Upper lobe of left lung (tissue), 4 donors: ENCODE data around the gene SLC25A5.

Source experiments
- EP300 ChIP-seq, 4 donors: sonication (generic); formaldehyde crosslinking; IDR thresholded peaks; one replicate each; pipeline ENCODE4 v1.5.1; 2017; ENCODE audit warnings: antibody characterized with exemption in 4 of 4, control low read depth in 2 of 4
- POLR2A ChIP-seq, 4 donors: fragments of 450-650 bp; IDR thresholded peaks; one replicate each; pipeline ENCODE4 v1.5.1; 2016 to 2017; ENCODE audit warnings: antibody characterized with exemption in 4 of 4, mild to moderate bottlenecking in 2 of 4
- POLR2AphosphoS5 ChIP-seq, 2 donors: sonication (generic); formaldehyde crosslinking; IDR thresholded peaks; one replicate each; pipeline ENCODE4 v1.5.1; 2017; ENCODE audit warnings: antibody characterized with exemption in 2 of 2
- TF ChIP-seq, protein P1 (sequence below), 6 experiments: fragments of 450-650 bp in 4 of 6; fragments of 200-600 bp in 2 of 6; sonication (generic) in 2 of 6; IDR thresholded peaks; one replicate each; pipeline ENCODE4 v1.5.1; 2016 to 2019; ENCODE audit warnings: antibody characterized with exemption in 6 of 6

DNA sequence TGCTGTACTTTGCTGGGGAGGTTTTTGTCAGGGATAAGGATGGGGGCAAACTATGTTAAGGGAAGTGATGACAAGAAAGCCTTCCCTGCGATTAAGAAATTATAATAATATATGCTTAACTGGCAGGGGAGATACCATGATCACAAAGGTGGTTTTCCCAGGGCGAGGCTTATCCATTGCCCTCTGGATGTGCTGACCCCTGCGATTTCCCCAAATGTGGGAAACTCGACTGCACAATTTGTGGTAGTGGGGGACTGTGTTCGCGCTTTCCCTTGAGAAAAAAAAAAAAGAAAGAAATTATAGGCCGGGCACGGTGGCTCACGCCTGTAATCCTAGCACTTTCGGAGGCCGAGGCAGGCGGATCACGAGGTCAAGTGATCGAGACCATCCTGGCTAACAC is 44.6 kb upstream of the SLC25A5 start:
- TF ChIP-seq, protein P1, sequence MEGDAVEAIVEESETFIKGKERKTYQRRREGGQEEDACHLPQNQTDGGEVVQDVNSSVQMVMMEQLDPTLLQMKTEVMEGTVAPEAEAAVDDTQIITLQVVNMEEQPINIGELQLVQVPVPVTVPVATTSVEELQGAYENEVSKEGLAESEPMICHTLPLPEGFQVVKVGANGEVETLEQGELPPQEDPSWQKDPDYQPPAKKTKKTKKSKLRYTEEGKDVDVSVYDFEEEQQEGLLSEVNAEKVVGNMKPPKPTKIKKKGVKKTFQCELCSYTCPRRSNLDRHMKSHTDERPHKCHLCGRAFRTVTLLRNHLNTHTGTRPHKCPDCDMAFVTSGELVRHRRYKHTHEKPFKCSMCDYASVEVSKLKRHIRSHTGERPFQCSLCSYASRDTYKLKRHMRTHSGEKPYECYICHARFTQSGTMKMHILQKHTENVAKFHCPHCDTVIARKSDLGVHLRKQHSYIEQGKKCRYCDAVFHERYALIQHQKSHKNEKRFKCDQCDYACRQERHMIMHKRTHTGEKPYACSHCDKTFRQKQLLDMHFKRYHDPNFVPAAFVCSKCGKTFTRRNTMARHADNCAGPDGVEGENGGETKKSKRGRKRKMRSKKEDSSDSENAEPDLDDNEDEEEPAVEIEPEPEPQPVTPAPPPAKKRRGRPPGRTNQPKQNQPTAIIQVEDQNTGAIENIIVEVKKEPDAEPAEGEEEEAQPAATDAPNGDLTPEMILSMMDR (IDR thresholded peaks at IDR 0.05): no peak
- TF ChIP-seq POLR2A (IDR thresholded peaks at IDR 0.05) (no peak), POLR2AphosphoS5 (IDR thresholded peaks at IDR 0.05) (no peak), EP300 (IDR thresholded peaks at IDR 0.05) (no peak)
